NT2/D1 (cell line): Measurements from ENCODE around the gene SMIM5.

Source experiments
- SUZ12 ChIP-seq: IDR thresholded peaks from 2 replicates; pipeline ENCODE4 v1.6.1; 2011; ENCODE audit not compliant: insufficient read length, insufficient read depth; ENCODE audit errors: extremely low read depth
- YY1 ChIP-seq: IDR thresholded peaks from 2 replicates; pipeline ENCODE4 v1.6.1; 2011; ENCODE audit not compliant: insufficient read length, insufficient read depth

DNA sequence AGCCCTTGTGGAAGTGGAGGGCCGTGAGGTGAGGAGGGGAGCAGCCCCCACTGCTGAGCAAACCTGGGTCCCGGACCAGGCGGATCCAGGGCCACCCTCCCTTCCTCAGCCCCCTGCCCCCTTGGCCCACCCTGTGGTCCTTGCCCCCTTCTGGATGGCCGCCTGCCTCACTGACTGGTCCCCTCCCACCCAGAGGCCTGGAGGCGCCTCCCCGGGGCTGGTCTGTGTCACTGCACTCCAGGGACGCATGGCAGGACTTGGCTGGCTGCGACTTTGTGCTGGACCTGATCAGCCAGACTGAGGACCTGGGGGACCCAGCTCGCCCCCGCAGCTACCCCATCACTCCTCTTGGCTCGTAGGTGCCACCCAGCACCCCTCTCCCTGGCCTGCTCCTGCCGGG lies 19.2 kb upstream of the SMIM5 start:
- TF ChIP-seq SUZ12: no peak
- TF ChIP-seq YY1: no peak
